ENCODE measurements around the gene ZC3H7B. TPM values are rescaled to one million over a fixed set of nuclear protein-coding genes. Genes with fewer than 3 reads are reported as not detected.

ZC3H7B gene
- total and polyA plus RNA-seq, 4 donors = 31.5 to 55.8 (median 34.3) TPM

DNA sequence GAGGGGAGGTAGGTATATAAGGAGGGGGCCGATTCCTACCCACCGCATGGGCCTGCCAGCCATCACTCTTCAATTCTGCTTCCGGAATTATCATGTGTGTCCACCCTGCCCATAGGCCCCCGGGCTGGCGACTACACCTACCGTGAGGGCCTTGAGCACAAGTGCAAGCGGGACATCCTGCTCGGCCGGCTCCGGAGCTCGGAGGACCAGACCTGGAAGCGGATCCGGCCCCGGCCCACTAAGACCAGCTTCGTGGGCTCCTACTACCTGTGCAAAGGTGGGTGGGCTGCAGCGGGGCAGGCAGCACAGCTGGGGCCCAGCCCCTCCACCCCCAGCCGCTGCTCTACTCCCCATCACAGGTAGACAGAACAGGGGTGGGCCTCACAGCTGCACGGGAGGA, 42.0 kb downstream of the ZC3H7B start:
- DNase-seq (no peak), ATAC-seq (ENCODE audit: insufficient read depth, low FRiP score) (no peak)
- TF ChIP-seq, protein P1, sequence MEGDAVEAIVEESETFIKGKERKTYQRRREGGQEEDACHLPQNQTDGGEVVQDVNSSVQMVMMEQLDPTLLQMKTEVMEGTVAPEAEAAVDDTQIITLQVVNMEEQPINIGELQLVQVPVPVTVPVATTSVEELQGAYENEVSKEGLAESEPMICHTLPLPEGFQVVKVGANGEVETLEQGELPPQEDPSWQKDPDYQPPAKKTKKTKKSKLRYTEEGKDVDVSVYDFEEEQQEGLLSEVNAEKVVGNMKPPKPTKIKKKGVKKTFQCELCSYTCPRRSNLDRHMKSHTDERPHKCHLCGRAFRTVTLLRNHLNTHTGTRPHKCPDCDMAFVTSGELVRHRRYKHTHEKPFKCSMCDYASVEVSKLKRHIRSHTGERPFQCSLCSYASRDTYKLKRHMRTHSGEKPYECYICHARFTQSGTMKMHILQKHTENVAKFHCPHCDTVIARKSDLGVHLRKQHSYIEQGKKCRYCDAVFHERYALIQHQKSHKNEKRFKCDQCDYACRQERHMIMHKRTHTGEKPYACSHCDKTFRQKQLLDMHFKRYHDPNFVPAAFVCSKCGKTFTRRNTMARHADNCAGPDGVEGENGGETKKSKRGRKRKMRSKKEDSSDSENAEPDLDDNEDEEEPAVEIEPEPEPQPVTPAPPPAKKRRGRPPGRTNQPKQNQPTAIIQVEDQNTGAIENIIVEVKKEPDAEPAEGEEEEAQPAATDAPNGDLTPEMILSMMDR (IDR thresholded peaks at IDR 0.05; ENCODE audit: control extremely low read depth, extremely low read depth) = no peak
- no peaks in the 10 kb centered on the region for H3K9me3 ChIP-seq (ENCODE audit: control insufficient read depth in 4 of 4, insufficient read depth in 3 of 4, low read length in 3 of 4)
- H3K9ac ChIP-seq (ENCODE audit: insufficient read depth in 1 of 2, low read length in 2 of 2) = no peak overlapping the region
- H3K36me3 ChIP-seq (ENCODE audit: control insufficient read depth in 4 of 4, insufficient read depth in 4 of 4, low read length in 4 of 4) = peaks cover 17 to 77% (median 30%) of the 10 kb centered on the region in 4 donors
- H3K27me3 ChIP-seq (ENCODE audit: control insufficient read depth in 3 of 3, insufficient read depth in 3 of 3, low read length in 2 of 3) = no peaks in the 10 kb centered on the region
- H3K4me3 ChIP-seq = no peak overlapping the region
- H3K4me1 ChIP-seq (ENCODE audit: control insufficient read depth in 5 of 5, insufficient read depth in 5 of 5, low read length in 5 of 5) = no peaks in the 10 kb centered on the region
- H3K27ac ChIP-seq (ENCODE audit: low read depth in 1 of 2, low read length in 1 of 2) = no peak overlapping the region
- WGBS, 2 donors = 96 to 98% methylated on average over 18 of the region's 18 CpGs

DNA sequence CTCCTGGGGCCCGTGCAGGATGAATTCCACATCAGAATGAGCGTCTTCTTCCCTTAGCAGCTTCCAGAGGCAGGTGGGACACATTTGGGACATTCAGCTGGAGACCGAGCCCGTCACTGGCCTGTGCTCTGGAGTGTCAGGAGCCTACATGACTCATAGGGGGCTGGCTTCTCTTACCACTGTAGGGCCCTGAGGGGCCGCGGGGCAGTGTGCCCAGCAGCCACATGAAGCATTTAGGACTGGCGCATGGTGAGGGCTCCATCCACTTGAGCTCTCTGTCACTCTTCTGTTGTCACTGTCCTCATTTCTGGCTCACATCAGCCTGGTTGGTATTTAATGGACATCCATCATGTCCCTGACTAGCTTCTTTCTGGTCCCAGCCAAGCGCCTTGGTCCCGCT, 42.4 kb downstream of the ZC3H7B start:
- ATAC-seq (ENCODE audit: insufficient read depth, low FRiP score) = no peak

DNA sequence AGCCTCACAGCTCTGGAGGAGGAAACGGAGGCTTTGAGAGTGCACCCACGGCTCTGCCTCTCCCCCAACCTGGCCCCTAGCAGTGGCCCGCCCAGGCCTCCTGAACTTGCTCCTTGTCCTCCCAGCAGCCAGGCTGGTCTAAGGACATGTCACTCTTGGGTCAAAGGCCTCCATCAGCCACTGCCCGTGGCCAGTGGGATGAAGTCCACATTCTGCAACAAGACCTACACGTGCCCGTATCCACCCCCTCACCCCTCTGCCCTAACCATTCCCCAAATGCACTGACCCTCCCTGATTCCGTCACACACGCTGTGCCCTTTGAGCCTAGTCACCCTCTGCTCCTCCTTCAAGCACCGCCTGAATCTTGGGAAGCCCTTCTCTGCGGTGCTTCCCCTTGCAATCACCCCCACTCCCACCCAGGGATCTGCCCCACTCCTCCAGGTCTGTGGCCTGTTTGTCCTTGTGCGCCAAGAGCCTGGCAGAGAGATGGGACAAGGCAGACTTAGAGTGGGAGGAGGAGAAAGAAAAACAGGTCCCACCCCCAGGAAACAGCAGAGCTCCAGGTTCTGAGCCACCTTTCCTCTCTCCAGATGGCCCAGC, 43.0 kb downstream of the ZC3H7B start:
- Histone ChIP-seq H3K27ac (ENCODE audit: low read depth in 1 of 2, low read length in 1 of 2) (no peak overlapping the region), H3K4me1 (ENCODE audit: control insufficient read depth in 5 of 5, insufficient read depth in 5 of 5, low read length in 5 of 5) (no peaks in the 10 kb centered on the region), H3K9ac (ENCODE audit: insufficient read depth in 1 of 2, low read length in 2 of 2) (no peak overlapping the region), H3K4me3 (no peak overlapping the region), H3K9me3 (ENCODE audit: control insufficient read depth in 4 of 4, insufficient read depth in 3 of 4, low read length in 3 of 4) (no peaks in the 10 kb centered on the region), H3K36me3 (ENCODE audit: control insufficient read depth in 4 of 4, insufficient read depth in 4 of 4, low read length in 4 of 4) (peaks cover 21 to 80% (median 35%) of the 10 kb centered on the region in 4 donors), H3K27me3 (ENCODE audit: control insufficient read depth in 3 of 3, insufficient read depth in 3 of 3, low read length in 2 of 3) (no peaks in the 10 kb centered on the region)
- no peak for DNase-seq
- no peak for ATAC-seq (ENCODE audit: insufficient read depth, low FRiP score)
- 90% methylated on average over 11 of the region's 11 CpGs for WGBS, 2 donors
- TF ChIP-seq, protein P1 (IDR thresholded peaks at IDR 0.05; ENCODE audit: control extremely low read depth, extremely low read depth) = no peak

More for the DNA sequence above, 42.4 kb downstream of the ZC3H7B start:
- H3K36me3 ChIP-seq (ENCODE audit: control insufficient read depth in 4 of 4, insufficient read depth in 4 of 4, low read length in 4 of 4) = peaks cover 18 to 79% (median 32%) of the 10 kb centered on the region in 4 donors
- H3K27me3 ChIP-seq (ENCODE audit: control insufficient read depth in 3 of 3, insufficient read depth in 3 of 3, low read length in 2 of 3) = no peaks in the 10 kb centered on the region
- no peak overlapping the region for H3K27ac ChIP-seq (ENCODE audit: low read depth in 1 of 2, low read length in 1 of 2)
- H3K9me3 ChIP-seq (ENCODE audit: control insufficient read depth in 4 of 4, insufficient read depth in 3 of 4, low read length in 3 of 4) = no peaks in the 10 kb centered on the region
- H3K4me3 ChIP-seq = no peak overlapping the region
- TF ChIP-seq, protein P1 (IDR thresholded peaks at IDR 0.05; ENCODE audit: control extremely low read depth, extremely low read depth) = no peak
- H3K4me1 ChIP-seq (ENCODE audit: control insufficient read depth in 5 of 5, insufficient read depth in 5 of 5, low read length in 5 of 5) = no peaks in the 10 kb centered on the region
- no peak for DNase-seq
- no peak overlapping the region for H3K9ac ChIP-seq (ENCODE audit: insufficient read depth in 1 of 2, low read length in 2 of 2)
- WGBS, 2 donors = 96 to 99% methylated on average over 9 of the region's 9 CpGs

Measured in lung (tissue), 12 donors.